Activated naive CD4-positive, alpha-beta T cell treated with anti-CD3 and anti-CD28 coated beads for 36 hours (primary cell): Measurements from ENCODE around the gene CHST5. TPM values are rescaled to one million over a fixed set of nuclear protein-coding genes. Genes with fewer than 3 reads are reported as not detected.

ENCODE experiments used
- CTCF ChIA-PET: fragments of 350-600 bp; sonication (Branson Sonifier 250); formaldehyde crosslinking; loops from one replicate; lab custom pipeline; 2021; ENCODE audit warnings: antibody characterized with exemption; lab: Charles Lee
- DNase-seq: peaks from one replicate; pipeline ENCODE4 v3.0.0-alpha.2; 2020
- H3K27ac Mint-ChIP-seq: one replicate; pipeline ENCODE4 v1.8.0; 2021; ENCODE audit warnings: mild to moderate bottlenecking, mixed read lengths
- H3K27me3 Mint-ChIP-seq: one replicate; pipeline ENCODE4 v1.8.0; 2021; ENCODE audit warnings: low read depth, mixed read lengths
- H3K36me3 Mint-ChIP-seq: one replicate; pipeline ENCODE4 v1.8.0; 2021; ENCODE audit warnings: low read depth, mixed read lengths
- H3K4me1 Mint-ChIP-seq: one replicate; pipeline ENCODE4 v1.8.0; 2021; ENCODE audit warnings: low read depth, mixed read lengths
- H3K4me3 Mint-ChIP-seq: one replicate; pipeline ENCODE4 v1.8.0; 2021; ENCODE audit warnings: mild to moderate bottlenecking, moderate library complexity, mixed read lengths
- H3K9me3 Mint-ChIP-seq: one replicate; pipeline ENCODE4 v1.8.0; 2021; ENCODE audit warnings: mixed read lengths
- intact Hi-C: fragments of 100-400 bp; cut with micrococcal nuclease; formaldehyde crosslinking; loops from one replicate; pipeline ENCODE4 v1.15.1; 2023
- total RNA-seq, 2 experiments: library from RNA; stranded (reverse); gene quantifications; one replicate each; pipeline ENCODE4 v1.2.3, GENCODE V29; 2021

Gene CHST5
- under 1 TPM in 1 of 2 experiments, not detected in 1; 0.10 TPM for total RNA-seq

DNA sequence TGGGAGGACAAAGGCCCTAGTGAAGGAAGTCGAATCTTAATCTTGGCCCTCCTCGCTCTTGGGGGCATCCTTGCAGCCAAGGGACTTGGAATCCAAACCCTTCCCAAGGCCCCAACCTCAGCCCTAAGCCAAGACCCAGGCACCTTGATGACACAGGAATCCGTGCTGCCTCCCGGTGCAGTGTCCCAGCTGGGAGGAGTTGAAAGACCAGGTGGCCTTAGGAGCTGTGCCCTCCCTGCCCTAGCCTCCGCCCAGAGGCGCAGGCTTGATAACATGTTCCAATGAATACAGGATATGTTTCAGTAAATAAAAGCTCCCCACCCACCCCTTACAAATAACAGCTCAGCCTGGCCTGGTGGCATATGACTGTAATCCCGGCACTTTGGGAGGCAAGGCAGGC lies at the start of gene CHST5:
TSS of gene CHST5 (minus strand) at position 208 of the 400 bp plus-strand sequence. CDS start 5,724 bp downstream, outside the sequence.
- intact Hi-C loops, result no loop called here
- CTCF ChIA-PET, result interaction anchor here (0.6 to 1.8 kb wide), 3 partner anchors 15 to 63 kb away, joined by 3 to 5 read pairs (median 5); no protein-coding TSS in a partner anchor
- H3K9me3 Mint-ChIP-seq, result no peaks in the 10 kb centered on the region
- H3K27me3 Mint-ChIP-seq, result no peaks in the 10 kb centered on the region
- H3K36me3 Mint-ChIP-seq, result no peaks in the 10 kb centered on the region
- H3K27ac Mint-ChIP-seq, result no peak within 1 kb of the TSS
- H3K4me3 Mint-ChIP-seq, result no peak within 1 kb of the TSS
- no peak for DNase-seq
- no peaks in the 10 kb centered on the region for H3K4me1 Mint-ChIP-seq

DNA sequence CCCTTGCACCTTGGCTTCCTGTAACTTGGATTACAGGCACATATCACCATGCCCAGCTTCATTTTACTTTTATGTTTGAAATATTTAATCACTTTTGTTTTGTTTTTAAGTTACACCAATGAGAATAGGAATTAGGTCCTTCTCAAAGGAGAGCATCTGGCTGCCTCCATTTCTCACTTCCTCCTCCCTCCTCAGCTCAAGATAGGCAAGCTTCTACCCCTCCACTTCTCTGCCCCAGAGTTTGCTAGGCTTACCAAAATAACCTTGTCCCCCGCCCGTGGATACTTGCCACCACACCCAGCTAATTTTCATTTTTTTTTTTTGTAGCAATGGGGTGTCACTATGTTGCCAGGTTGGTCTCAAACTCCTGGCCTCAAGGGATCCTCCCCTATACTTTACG lies 48.2 kb upstream of the CHST5 start:
- peaks cover 3% of the 10 kb centered on the region for H3K4me1 Mint-ChIP-seq
- intact Hi-C loops, result no loop called here
- peaks cover 4% of the 10 kb centered on the region for H3K36me3 Mint-ChIP-seq
- no peaks in the 10 kb centered on the region for H3K27me3 Mint-ChIP-seq
- CTCF ChIA-PET, result no interaction called here
- no peak overlapping the region for H3K4me3 Mint-ChIP-seq
- no peaks in the 10 kb centered on the region for H3K9me3 Mint-ChIP-seq
- H3K27ac Mint-ChIP-seq, result no peak overlapping the region
- DNase-seq, result no peak

DNA sequence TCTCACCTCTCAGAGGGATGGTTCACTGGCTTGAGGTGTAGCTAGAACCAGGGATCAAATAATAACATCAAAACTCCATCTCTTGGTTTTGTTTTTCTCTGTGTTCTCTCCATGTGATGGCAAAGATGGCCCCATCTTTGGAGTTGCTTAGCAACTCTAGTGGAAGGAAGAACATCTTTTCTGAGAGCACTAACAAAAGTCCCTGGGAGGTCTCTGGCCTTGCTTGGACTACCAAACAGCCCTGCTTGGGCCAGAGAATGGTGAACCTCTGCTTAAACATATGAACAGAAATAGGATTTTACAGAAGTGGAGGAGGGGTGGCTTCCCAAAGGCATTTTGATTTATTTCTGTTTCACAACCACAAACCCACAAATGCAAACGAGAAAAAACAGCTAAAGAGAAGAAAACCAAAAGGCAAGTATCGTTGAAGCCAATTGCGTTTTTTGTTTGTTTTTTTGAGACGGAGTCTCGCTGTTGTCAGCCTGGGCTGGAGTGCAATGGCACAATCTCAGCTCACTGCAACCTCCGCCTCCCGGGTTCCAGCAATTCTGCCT lies 43.5 kb upstream of the CHST5 start:
- intact Hi-C loops, result no loop called here
- peaks cover 9% of the 10 kb centered on the region for H3K36me3 Mint-ChIP-seq
- no peak overlapping the region for H3K27ac Mint-ChIP-seq
- H3K4me1 Mint-ChIP-seq, result peaks cover 16% of the 10 kb centered on the region
- DNase-seq, result no peak
- CTCF ChIA-PET, result no interaction called here
- H3K9me3 Mint-ChIP-seq, result no peaks in the 10 kb centered on the region
- no peaks in the 10 kb centered on the region for H3K27me3 Mint-ChIP-seq
- H3K4me3 Mint-ChIP-seq, result no peak overlapping the region

DNA sequence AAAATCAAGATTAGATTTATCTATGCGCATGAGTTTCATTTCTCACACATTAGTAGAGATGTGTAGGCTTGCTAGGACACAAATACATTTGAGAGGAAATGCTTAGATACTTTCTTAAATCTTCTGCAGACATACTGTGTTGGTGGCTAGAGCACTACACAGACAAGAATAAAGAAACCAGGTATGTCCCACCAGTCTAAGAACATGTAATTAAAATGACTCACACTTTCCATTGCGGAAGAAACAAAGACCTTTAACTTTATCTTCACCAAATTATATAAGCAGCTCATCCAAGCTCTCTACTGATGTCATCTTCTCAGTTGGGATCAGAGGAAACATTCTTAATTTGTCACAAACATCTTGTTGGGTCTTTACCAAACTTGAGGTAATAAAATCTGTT lies 42.8 kb upstream of the CHST5 start:
- H3K9me3 Mint-ChIP-seq, result no peaks in the 10 kb centered on the region
- H3K4me3 Mint-ChIP-seq, result no peak overlapping the region
- no peaks in the 10 kb centered on the region for H3K27me3 Mint-ChIP-seq
- CTCF ChIA-PET, result no interaction called here
- no peak for DNase-seq
- peaks cover 9% of the 10 kb centered on the region for H3K36me3 Mint-ChIP-seq
- intact Hi-C loops, result no loop called here
- H3K27ac Mint-ChIP-seq, result peak overlapping the region; percentile 36
- H3K4me1 Mint-ChIP-seq, result peaks cover 16% of the 10 kb centered on the region

- Mint-ChIP-seq H3K27ac (peak overlapping the region; percentile 36), H3K4me1 (peaks cover 18% of the 10 kb centered on the region), H3K4me3 (no peak overlapping the region), H3K9me3 (no peaks in the 10 kb centered on the region), H3K36me3 (peaks cover 9% of the 10 kb centered on the region), H3K27me3 (no peaks in the 10 kb centered on the region)
- CTCF ChIA-PET, result no interaction called here
- DNase-seq, result no peak
- intact Hi-C loops, result no loop called here
These were observed 42.3 kb upstream of the CHST5 start for GRCh38 chr16:75578212-75578611.

DNA sequence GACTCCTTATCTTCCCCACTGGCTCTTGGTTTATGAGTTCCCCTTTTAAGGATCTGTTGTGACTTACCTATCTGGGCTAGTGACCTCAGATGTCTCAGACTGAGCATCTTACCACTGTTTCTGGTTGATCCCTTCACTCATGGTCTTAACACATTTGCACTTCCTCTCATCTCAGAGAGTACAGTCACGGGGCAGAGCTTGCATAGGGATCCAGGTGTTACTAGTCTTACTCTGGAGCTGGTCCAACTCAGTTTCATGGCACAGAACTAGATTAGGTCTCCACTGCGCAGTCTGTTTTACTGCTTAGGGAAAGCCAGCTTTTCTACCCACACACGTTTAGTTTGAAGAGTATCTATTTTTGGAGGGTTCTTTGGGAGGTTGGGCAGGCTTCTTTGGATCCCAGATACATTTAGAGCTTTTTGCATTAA lies 40.5 kb upstream of the CHST5 start:
- CTCF ChIA-PET, result interaction anchor here (1.4 to 1.6 kb wide), 3 partner anchors 9 to 188 kb away, joined by 4 read pairs; no protein-coding TSS in a partner anchor
- no peak for DNase-seq
- Mint-ChIP-seq H3K36me3 (peaks cover 10% of the 10 kb centered on the region), H3K27ac (peak overlapping the region; percentile 33), H3K9me3 (no peaks in the 10 kb centered on the region), H3K27me3 (no peaks in the 10 kb centered on the region), H3K4me3 (no peak overlapping the region), H3K4me1 (peaks cover 20% of the 10 kb centered on the region)
- intact Hi-C loops, result no loop called here

GRCh38 chr16:75575958-75576357 lies 40.0 kb upstream of the CHST5 start:
- H3K27ac Mint-ChIP-seq, result peak overlapping the region; percentile 33
- no peaks in the 10 kb centered on the region for H3K9me3 Mint-ChIP-seq
- intact Hi-C loops, result no loop called here
- peaks cover 24% of the 10 kb centered on the region for H3K4me1 Mint-ChIP-seq
- no peaks in the 10 kb centered on the region for H3K27me3 Mint-ChIP-seq
- H3K4me3 Mint-ChIP-seq, result no peak overlapping the region
- no peak for DNase-seq
- CTCF ChIA-PET, result interaction anchor here (0.8 to 1.6 kb wide), 4 partner anchors 8 to 188 kb away, joined by 3 to 4 read pairs (median 4); no protein-coding TSS in a partner anchor
- H3K36me3 Mint-ChIP-seq, result peaks cover 13% of the 10 kb centered on the region

DNA sequence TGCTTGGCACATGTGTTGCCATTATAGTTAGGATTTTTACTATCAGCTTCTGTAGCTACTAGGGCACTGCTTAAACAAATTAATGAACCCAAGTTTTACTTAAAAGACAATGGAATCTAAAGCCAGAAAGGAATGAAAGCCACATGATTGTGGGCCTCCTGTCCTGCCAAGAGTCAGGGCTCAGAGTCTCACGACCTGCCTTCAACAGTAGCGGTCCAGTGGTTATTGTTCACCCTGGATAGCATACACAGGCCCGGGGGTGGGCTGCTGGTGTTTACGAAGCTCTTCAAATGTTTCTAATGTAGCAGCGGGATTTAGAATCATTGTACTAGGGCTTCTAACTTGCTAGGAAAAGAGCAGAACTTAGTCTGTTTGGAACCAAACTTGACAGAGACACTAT lies 38.0 kb upstream of the CHST5 start:
- no peak overlapping the region for H3K4me3 Mint-ChIP-seq
- DNase-seq, result no peak
- no peaks in the 10 kb centered on the region for H3K27me3 Mint-ChIP-seq
- no peaks in the 10 kb centered on the region for H3K9me3 Mint-ChIP-seq
- no peak overlapping the region for H3K27ac Mint-ChIP-seq
- peaks cover 27% of the 10 kb centered on the region for H3K4me1 Mint-ChIP-seq
- CTCF ChIA-PET, result interaction anchor here (0.6 to 1.1 kb wide), 3 partner anchors 10 to 109 kb away, joined by 3 to 4 read pairs (median 4); no protein-coding TSS in a partner anchor
- intact Hi-C loops, result no loop called here
- H3K36me3 Mint-ChIP-seq, result peaks cover 13% of the 10 kb centered on the region

- Mint-ChIP-seq H3K36me3 (peaks cover 12% of the 10 kb centered on the region), H3K9me3 (no peaks in the 10 kb centered on the region), H3K4me1 (peaks cover 26% of the 10 kb centered on the region), H3K4me3 (no peak overlapping the region), H3K27ac (no peak overlapping the region), H3K27me3 (no peaks in the 10 kb centered on the region)
- DNase-seq, result no peak
- intact Hi-C loops, result no loop called here
- CTCF ChIA-PET, result interaction anchor here (0.8 kb wide), 1 partner anchor 207 kb away, joined by 3 read pairs; no protein-coding TSS in a partner anchor
These were observed 37.1 kb upstream of the CHST5 start for GRCh38 chr16:75572864-75573542.

- H3K4me1 Mint-ChIP-seq, result peaks cover 37% of the 10 kb centered on the region
- peak overlapping the region; percentile 36 for H3K27ac Mint-ChIP-seq
- no peaks in the 10 kb centered on the region for H3K9me3 Mint-ChIP-seq
- H3K36me3 Mint-ChIP-seq, result peaks cover 12% of the 10 kb centered on the region
- H3K27me3 Mint-ChIP-seq, result no peaks in the 10 kb centered on the region
- no peak for DNase-seq
- intact Hi-C loops, result no loop called here
- no peak overlapping the region for H3K4me3 Mint-ChIP-seq
- CTCF ChIA-PET, result no interaction called here
These were observed 34.6 kb upstream of the CHST5 start for GRCh38 chr16:75570396-75571065.

DNA sequence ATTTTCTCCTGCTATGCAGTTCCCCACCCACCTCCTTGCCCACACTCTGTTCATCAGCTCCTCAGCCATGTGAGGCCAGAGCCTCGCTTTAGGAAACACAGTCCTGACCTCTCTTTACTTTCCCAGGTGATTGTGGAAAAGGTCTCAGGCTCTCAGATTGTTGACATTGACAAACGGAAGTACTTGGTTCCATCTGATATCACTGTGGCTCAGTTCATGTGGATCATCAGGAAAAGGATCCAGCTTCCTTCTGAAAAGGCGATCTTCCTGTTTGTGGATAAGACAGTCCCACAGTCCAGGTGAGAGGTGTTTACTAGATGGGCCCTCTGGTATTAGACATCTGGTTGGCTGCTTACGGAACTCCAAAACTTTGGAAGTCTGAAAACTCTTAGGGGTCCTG lies 32.0 kb upstream of the CHST5 start:
- intact Hi-C loops, result loop anchor here (10.0 kb wide), 1 partner anchor 553 kb away; no protein-coding TSS in a partner anchor
- H3K4me1 Mint-ChIP-seq, result peaks cover 41% of the 10 kb centered on the region
- H3K36me3 Mint-ChIP-seq, result peaks cover 12% of the 10 kb centered on the region
- CTCF ChIA-PET, result interaction anchor here (0.7 to 1.4 kb wide), 3 partner anchors 8 to 334 kb away, joined by 3 to 5 read pairs (median 4); no protein-coding TSS in a partner anchor
- no peaks in the 10 kb centered on the region for H3K9me3 Mint-ChIP-seq
- no peak for DNase-seq
- peak overlapping the region; percentile 98 for H3K4me3 Mint-ChIP-seq
- H3K27ac Mint-ChIP-seq, result no peak overlapping the region
- peaks cover 3% of the 10 kb centered on the region for H3K27me3 Mint-ChIP-seq

DNA sequence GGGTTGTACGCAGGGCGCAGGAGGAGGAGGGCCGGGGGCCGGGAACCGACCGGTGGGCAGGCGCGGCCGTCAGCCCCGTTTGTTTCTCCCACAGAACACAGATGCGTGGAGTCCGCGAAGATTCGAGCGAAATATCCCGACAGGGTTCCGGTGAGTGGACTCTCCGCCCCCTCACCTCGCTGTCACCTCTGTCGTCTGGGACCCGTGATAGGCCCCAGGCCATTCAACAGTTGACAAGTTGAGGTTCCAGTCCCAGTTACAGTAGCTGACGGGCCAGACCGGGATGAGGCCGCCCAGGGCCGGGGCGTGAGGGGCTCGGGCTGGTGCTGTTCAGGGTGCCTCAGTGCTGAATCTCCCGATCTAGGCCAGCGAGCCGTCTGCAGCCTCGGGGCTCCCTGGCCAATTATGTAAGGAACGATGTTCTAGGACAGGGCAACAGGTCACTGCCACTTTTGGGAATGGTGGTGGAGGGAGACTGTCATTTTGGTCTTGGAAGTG lies 30.9 kb upstream of the CHST5 start:
- Mint-ChIP-seq H3K4me3 (peak overlapping the region; percentile 98), H3K36me3 (peaks cover 12% of the 10 kb centered on the region), H3K27me3 (peaks cover 3% of the 10 kb centered on the region), H3K27ac (no peak overlapping the region), H3K4me1 (peaks cover 41% of the 10 kb centered on the region), H3K9me3 (no peaks in the 10 kb centered on the region)
- peak; percentile 42 for DNase-seq
- intact Hi-C loops, result loop anchor here (1.0 to 10.0 kb wide), 6 partner anchors 27 to 1623 kb away; partner anchors contain the start of genes CFDP1, KARS1 and TERF2IP
- CTCF ChIA-PET, result interaction anchor here (2.7 kb wide), 1 partner anchor 101 kb away, joined by 13 read pairs; the partner anchor contains the start of gene TMEM170A
